ENCODE measurements around the gene ADAMTSL1. TPM values are rescaled to one million over a fixed set of nuclear protein-coding genes. Genes with fewer than 3 reads are reported as not detected.

The ADAMTSL1 gene
- total RNA-seq, 1 experiment from 2014 or later = not detected

- POLR2A ChIA-PET = no interaction called here
- H3K4me1 ChIP-seq (ENCODE audit: control insufficient read depth in 1 of 2, insufficient read depth in 2 of 2, low read length in 2 of 2) = no peaks in the 10 kb centered on the region
- intact Hi-C loops (cut with micrococcal nuclease) = no loop called here
- H2AFZ ChIP-seq (ENCODE audit: low read depth, low read length, poor library complexity, severe bottlenecking) = no peak overlapping the region
- CTCF ChIA-PET = no interaction called here
- H3K9me2 ChIP-seq (ENCODE audit: insufficient read depth) = no peaks in the 10 kb centered on the region
- no peak overlapping the region for H3K4me2 ChIP-seq (ENCODE audit: low read length)
- H3K36me3 ChIP-seq (ENCODE audit: control insufficient read depth in 1 of 2, insufficient read depth in 2 of 2, low read length in 2 of 2) = no peaks in the 10 kb centered on the region
- TF ChIP-seq EZH2 (IDR thresholded peaks at IDR 0.05) (no peak), YY1 (IDR thresholded peaks at IDR 0.05; ENCODE audit: extremely low read depth, insufficient replicate concordance, low read depth, low read length) (no peak), SRF (IDR thresholded peaks at IDR 0.05; ENCODE audit: low read depth) (no peak), CEBPB (IDR thresholded peaks at IDR 0.05; ENCODE audit: low read depth) (no peak), ELF1 (IDR thresholded peaks at IDR 0.05; ENCODE audit: borderline replicate concordance, low read depth) (no peak), POLR2AphosphoS5 (IDR thresholded peaks at IDR 0.05; ENCODE audit: low read depth, low read length) (no peak), SIN3A (IDR thresholded peaks at IDR 0.05; ENCODE audit: low read depth) (no peak), ZNF274 (IDR thresholded peaks at IDR 0.05; ENCODE audit: low read depth, low read length) (no peak), EZH2phosphoT487 (IDR thresholded peaks at IDR 0.05; ENCODE audit: borderline replicate concordance) (no peak), SP1 (IDR thresholded peaks at IDR 0.05; ENCODE audit: low read depth) (no peak), ZFX (IDR thresholded peaks at IDR 0.05) (no peak), TCF7L2 (IDR thresholded peaks at IDR 0.05; ENCODE audit: borderline replicate concordance, extremely low read depth, insufficient read depth, insufficient read length) (no peak), EGR1 (IDR thresholded peaks at IDR 0.05; ENCODE audit: low read depth) (no peak), POLR2A (IDR thresholded peaks at IDR 0.05; ENCODE audit: borderline replicate concordance, extremely low read depth, insufficient read depth, insufficient read length) (no peak), FOSL1 (IDR thresholded peaks at IDR 0.05; ENCODE audit: low read depth) (no peak), JUND (IDR thresholded peaks at IDR 0.05) (no peak), RAD21 (IDR thresholded peaks at IDR 0.05; ENCODE audit: low read depth) (no peak)
- TF ChIP-seq, protein P1, sequence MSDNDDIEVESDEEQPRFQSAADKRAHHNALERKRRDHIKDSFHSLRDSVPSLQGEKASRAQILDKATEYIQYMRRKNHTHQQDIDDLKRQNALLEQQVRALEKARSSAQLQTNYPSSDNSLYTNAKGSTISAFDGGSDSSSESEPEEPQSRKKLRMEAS (IDR thresholded peaks at IDR 0.05) = no peak
- TF ChIP-seq, protein P2, sequence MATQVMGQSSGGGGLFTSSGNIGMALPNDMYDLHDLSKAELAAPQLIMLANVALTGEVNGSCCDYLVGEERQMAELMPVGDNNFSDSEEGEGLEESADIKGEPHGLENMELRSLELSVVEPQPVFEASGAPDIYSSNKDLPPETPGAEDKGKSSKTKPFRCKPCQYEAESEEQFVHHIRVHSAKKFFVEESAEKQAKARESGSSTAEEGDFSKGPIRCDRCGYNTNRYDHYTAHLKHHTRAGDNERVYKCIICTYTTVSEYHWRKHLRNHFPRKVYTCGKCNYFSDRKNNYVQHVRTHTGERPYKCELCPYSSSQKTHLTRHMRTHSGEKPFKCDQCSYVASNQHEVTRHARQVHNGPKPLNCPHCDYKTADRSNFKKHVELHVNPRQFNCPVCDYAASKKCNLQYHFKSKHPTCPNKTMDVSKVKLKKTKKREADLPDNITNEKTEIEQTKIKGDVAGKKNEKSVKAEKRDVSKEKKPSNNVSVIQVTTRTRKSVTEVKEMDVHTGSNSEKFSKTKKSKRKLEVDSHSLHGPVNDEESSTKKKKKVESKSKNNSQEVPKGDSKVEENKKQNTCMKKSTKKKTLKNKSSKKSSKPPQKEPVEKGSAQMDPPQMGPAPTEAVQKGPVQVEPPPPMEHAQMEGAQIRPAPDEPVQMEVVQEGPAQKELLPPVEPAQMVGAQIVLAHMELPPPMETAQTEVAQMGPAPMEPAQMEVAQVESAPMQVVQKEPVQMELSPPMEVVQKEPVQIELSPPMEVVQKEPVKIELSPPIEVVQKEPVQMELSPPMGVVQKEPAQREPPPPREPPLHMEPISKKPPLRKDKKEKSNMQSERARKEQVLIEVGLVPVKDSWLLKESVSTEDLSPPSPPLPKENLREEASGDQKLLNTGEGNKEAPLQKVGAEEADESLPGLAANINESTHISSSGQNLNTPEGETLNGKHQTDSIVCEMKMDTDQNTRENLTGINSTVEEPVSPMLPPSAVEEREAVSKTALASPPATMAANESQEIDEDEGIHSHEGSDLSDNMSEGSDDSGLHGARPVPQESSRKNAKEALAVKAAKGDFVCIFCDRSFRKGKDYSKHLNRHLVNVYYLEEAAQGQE (IDR thresholded peaks at IDR 0.05; ENCODE audit: low read depth) = no peak
- TF ChIP-seq, protein P3, sequence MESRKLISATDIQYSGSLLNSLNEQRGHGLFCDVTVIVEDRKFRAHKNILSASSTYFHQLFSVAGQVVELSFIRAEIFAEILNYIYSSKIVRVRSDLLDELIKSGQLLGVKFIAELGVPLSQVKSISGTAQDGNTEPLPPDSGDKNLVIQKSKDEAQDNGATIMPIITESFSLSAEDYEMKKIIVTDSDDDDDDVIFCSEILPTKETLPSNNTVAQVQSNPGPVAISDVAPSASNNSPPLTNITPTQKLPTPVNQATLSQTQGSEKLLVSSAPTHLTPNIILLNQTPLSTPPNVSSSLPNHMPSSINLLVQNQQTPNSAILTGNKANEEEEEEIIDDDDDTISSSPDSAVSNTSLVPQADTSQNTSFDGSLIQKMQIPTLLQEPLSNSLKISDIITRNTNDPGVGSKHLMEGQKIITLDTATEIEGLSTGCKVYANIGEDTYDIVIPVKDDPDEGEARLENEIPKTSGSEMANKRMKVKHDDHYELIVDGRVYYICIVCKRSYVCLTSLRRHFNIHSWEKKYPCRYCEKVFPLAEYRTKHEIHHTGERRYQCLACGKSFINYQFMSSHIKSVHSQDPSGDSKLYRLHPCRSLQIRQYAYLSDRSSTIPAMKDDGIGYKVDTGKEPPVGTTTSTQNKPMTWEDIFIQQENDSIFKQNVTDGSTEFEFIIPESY (IDR thresholded peaks at IDR 0.05; ENCODE audit: extremely low read depth, insufficient replicate concordance, low read length) = no peak
- no peaks in the 10 kb centered on the region for H3K79me2 ChIP-seq (ENCODE audit: insufficient read depth, low read length)
- H4K20me1 ChIP-seq (ENCODE audit: insufficient read depth) = no peaks in the 10 kb centered on the region
- H3K4me3 ChIP-seq (replicated peaks in 1 of 2; ENCODE audit: low read depth in 1 of 2, low read length in 2 of 2) = no peak overlapping the region
- H3K27me3 ChIP-seq (ENCODE audit: insufficient read depth, low read length) = no peaks in the 10 kb centered on the region
- ATAC-seq (no peak), DNase-seq (ENCODE audit: low read depth, low spot score) (no peak)
- no peak overlapping the region for H3K9ac ChIP-seq (ENCODE audit: low read length)
- RAD21 ChIA-PET (ENCODE audit: low non-redundant PET in 1 of 2, low total read pairs in 2 of 2, uncharacterized antibody in 2 of 2, unreplicated experiment in 2 of 2) = no interaction called here
- BruUV-seq (replicated peaks) = no TSS peak
- no peak overlapping the region for H3K27ac ChIP-seq (ENCODE audit: low read depth, low read length)
- no peaks in the 10 kb centered on the region for H3K9me3 ChIP-seq (ENCODE audit: control insufficient read depth in 1 of 2, insufficient read depth in 1 of 2, low read depth in 1 of 2, low read length in 2 of 2)
Measured at GRCh38 chr9:18805386-18805785, 331.4 kb downstream of the ADAMTSL1 start.
